Stimulated activated CD4-positive, alpha-beta T cell treated with anti-CD3 and anti-CD28 coated beads, Interleukin-4, amount 100 ng/mL, for 1 hour (primary cell): ENCODE measurements around the gene ZNF117.
A peak's percentile ranks its signal among the peaks of the same experiment; 100 is the strongest.
"Not testable (repeated sequence)": the region's sequence is repeated elsewhere in the genome, so short reads cannot be mapped to it uniquely, and the experiment has no call there.

Experiments used
- DNase-seq: peaks from one replicate; pipeline ENCODE4 v3.0.0-alpha.2; 2020

ZNF117 gene

GRCh38 chr7:64990936-64991335, at the start of gene ZNF117:
Gene ZNF117 (minus strand): TSS chr7:64991036.
- no peak for DNase-seq

- DNase-seq, result peak; percentile 15
Measured at GRCh38 chr7:65038767-65039166, 47.9 kb upstream of the ZNF117 start.

- peak; percentile 92 for DNase-seq
Measured at GRCh38 chr7:65037740-65038688, 47.2 kb upstream of the ZNF117 start.

- not testable (repeated sequence) for DNase-seq
Measured at GRCh38 chr7:65036526-65036925, 45.7 kb upstream of the ZNF117 start.

- not testable (repeated sequence) for DNase-seq
Measured at GRCh38 chr7:65035469-65035868, 44.6 kb upstream of the ZNF117 start.

GRCh38 chr7:65034120-65034782, 43.4 kb upstream of the ZNF117 start:
- not testable (repeated sequence) for DNase-seq

- DNase-seq, result not testable (repeated sequence)
Measured at GRCh38 chr7:65033391-65033790, 42.6 kb upstream of the ZNF117 start.

- not testable (repeated sequence) for DNase-seq
Measured at GRCh38 chr7:65025023-65025422, 34.2 kb upstream of the ZNF117 start.

GRCh38 chr7:65020978-65021377, 30.1 kb upstream of the ZNF117 start:
- DNase-seq, result not testable (repeated sequence)

- not testable (repeated sequence) for DNase-seq
Measured at GRCh38 chr7:65009881-65010280, 19.0 kb upstream of the ZNF117 start.

GRCh38 chr7:65009394-65009793, 18.6 kb upstream of the ZNF117 start:
- not testable (repeated sequence) for DNase-seq

GRCh38 chr7:65007036-65007435, 16.2 kb upstream of the ZNF117 start:
- DNase-seq, result not testable (repeated sequence)

- peak; percentile 87 for DNase-seq
Measured at GRCh38 chr7:65006094-65006992, 15.5 kb upstream of the ZNF117 start, which contains the start of gene ERV3-1. Gene ERV3-1 (minus strand): TSS chr7:65006687. CDS start chr7:64993026, 13,661 bp downstream.

GRCh38 chr7:65004575-65004974, 13.7 kb upstream of the ZNF117 start:
- no peak for DNase-seq

- no peak for DNase-seq
Measured at GRCh38 chr7:65002972-65003585, 12.2 kb upstream of the ZNF117 start.

- no peak for DNase-seq
Measured at GRCh38 chr7:65001291-65001814, 10.5 kb upstream of the ZNF117 start.

GRCh38 chr7:64999165-65000004, 8.5 kb upstream of the ZNF117 start:
- DNase-seq, result no peak

GRCh38 chr7:64998865-64999164, 8.0 kb upstream of the ZNF117 start:
- no peak for DNase-seq

- no peak for DNase-seq
Measured at GRCh38 chr7:64997927-64998391, 7.1 kb upstream of the ZNF117 start.

- no peak for DNase-seq
Measured at GRCh38 chr7:64997164-64997908, 6.5 kb upstream of the ZNF117 start.
